ENCODE measurements around the gene DCLK2. TPM values are rescaled to one million over a fixed set of nuclear protein-coding genes. Genes with fewer than 3 reads are reported as not detected.
A peak's percentile ranks its signal among the peaks of the same experiment; 100 is the strongest.

Gene DCLK2
- total RNA-seq, 3 donors from 2014 or later (not counting 1 experiment from before 2014, with no cell fraction given), result 0.31 TPM; not detected in 2

- ATAC-seq (no peak), DNase-seq (no peak)
- Histone ChIP-seq H3K9me3 (ENCODE audit: control insufficient read depth, insufficient read depth, low read length) (no peaks in the 10 kb centered on the region), H3K4me1 (ENCODE audit: control insufficient read depth, insufficient read depth, low read length) (peaks cover 5% of the 10 kb centered on the region), H3K27me3 (ENCODE audit: control insufficient read depth, insufficient read depth, low read length) (no peaks in the 10 kb centered on the region), H3K27ac (ENCODE audit: low read length) (no peak overlapping the region), H3K4me3 (ENCODE audit: low read length) (no peak overlapping the region), H3K36me3 (ENCODE audit: control insufficient read depth, insufficient read depth, low read length) (no peaks in the 10 kb centered on the region)
- Mint-ChIP-seq H3K9me3 (peaks cover 2% of the 10 kb centered on the region in 2 donors), H3K27ac (no peak overlapping the region), H3K4me1 (no peaks in the 10 kb centered on the region), H3K36me3 (no peaks in the 10 kb centered on the region), H3K27me3 (ENCODE audit: low read depth in 2 of 2) (peaks cover 18 to 33% of the 10 kb centered on the region in 2 donors), H3K4me3 (no peak overlapping the region)
- no peak for TF ChIP-seq CTCF (IDR thresholded peaks at IDR 0.05)
- 78% methylated on average over 1 of the region's 2 CpGs for whole genome bisulfite sequencing (ENCODE audit: insufficient coverage)
- intact Hi-C loops (cut with micrococcal nuclease), result no loop called here
Measured at GRCh38 chr4:150074064-150074463, 4.2 kb upstream of the DCLK2 start.

GRCh38 chr4:150078579-150079080 is 385 bp downstream of the DCLK2 start:
- Histone ChIP-seq H3K27me3 (ENCODE audit: control insufficient read depth, insufficient read depth, low read length) (peaks cover 4% of the 10 kb centered on the region), H3K27ac (ENCODE audit: low read length) (no peak overlapping the region), H3K4me3 (ENCODE audit: low read length) (peak overlapping the region; percentile 28), H3K9me3 (ENCODE audit: control insufficient read depth, insufficient read depth, low read length) (no peaks in the 10 kb centered on the region), H3K4me1 (ENCODE audit: control insufficient read depth, insufficient read depth, low read length) (peaks cover 7% of the 10 kb centered on the region), H3K36me3 (ENCODE audit: control insufficient read depth, insufficient read depth, low read length) (no peaks in the 10 kb centered on the region)
- no peak for TF ChIP-seq CTCF (IDR thresholded peaks at IDR 0.05)
- peak in 1 of 3 donors; percentile 21 for ATAC-seq
- intact Hi-C loops (cut with micrococcal nuclease), result no loop called here
- no peak for DNase-seq
- Mint-ChIP-seq H3K27me3 (ENCODE audit: low read depth in 2 of 2) (peaks cover 26 to 49% of the 10 kb centered on the region in 2 donors), H3K36me3 (no peaks in the 10 kb centered on the region), H3K27ac (no peak overlapping the region), H3K4me3 (peak overlapping the region; percentile 52), H3K4me1 (peaks cover 0 to 4% of the 10 kb centered on the region in 2 donors), H3K9me3 (peaks cover 2% of the 10 kb centered on the region in 2 donors)
- under 1% methylated on average over 59 of the region's 59 CpGs for whole genome bisulfite sequencing (ENCODE audit: insufficient coverage)

- ATAC-seq (peak in 1 of 3 donors; percentile 52), DNase-seq (no peak)
- Histone ChIP-seq H3K4me3 (ENCODE audit: low read length) (peak overlapping the region; percentile 28), H3K27me3 (ENCODE audit: control insufficient read depth, insufficient read depth, low read length) (peaks cover 4% of the 10 kb centered on the region), H3K27ac (ENCODE audit: low read length) (no peak overlapping the region), H3K36me3 (ENCODE audit: control insufficient read depth, insufficient read depth, low read length) (no peaks in the 10 kb centered on the region), H3K9me3 (ENCODE audit: control insufficient read depth, insufficient read depth, low read length) (no peaks in the 10 kb centered on the region), H3K4me1 (ENCODE audit: control insufficient read depth, insufficient read depth, low read length) (peaks cover 7% of the 10 kb centered on the region)
- H3K4me1 Mint-ChIP-seq, result peaks cover 0 to 4% of the 10 kb centered on the region in 2 donors
- peaks cover 2% of the 10 kb centered on the region in 2 donors for H3K9me3 Mint-ChIP-seq
- WGBS (ENCODE audit: insufficient coverage), result 2% methylated on average over 47 of the region's 47 CpGs
- peak overlapping the region; percentile 55 for H3K4me3 Mint-ChIP-seq
- H3K27ac Mint-ChIP-seq, result no peak overlapping the region
- intact Hi-C loops (cut with micrococcal nuclease), result no loop called here
- H3K36me3 Mint-ChIP-seq, result no peaks in the 10 kb centered on the region
- no peak for TF ChIP-seq CTCF (IDR thresholded peaks at IDR 0.05)
- H3K27me3 Mint-ChIP-seq (ENCODE audit: low read depth in 2 of 2), result peaks cover 26 to 49% of the 10 kb centered on the region in 2 donors
Measured at GRCh38 chr4:150079081-150079581, 886 bp downstream of the DCLK2 start.

DNA sequence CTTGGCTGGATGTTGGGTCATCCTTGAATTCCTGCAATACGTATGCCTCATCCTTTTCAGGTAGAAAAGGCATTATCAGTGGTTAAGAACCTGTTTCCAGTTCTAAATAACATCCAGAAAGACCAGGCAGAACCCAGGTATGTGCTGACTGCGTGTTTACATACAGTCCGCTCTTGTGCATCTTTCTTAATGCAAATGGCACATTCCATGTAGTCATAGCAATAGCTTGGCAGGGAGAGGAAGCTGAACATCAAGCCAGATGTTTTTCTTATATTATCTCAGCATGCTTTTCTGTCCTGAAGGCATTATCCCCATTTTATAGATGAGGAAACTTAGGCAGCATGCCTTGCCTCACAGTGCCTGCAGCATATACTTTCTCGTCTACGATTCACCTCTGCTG is 2.1 kb downstream of the DCLK2 start:
- Mint-ChIP-seq H3K27ac (no peak overlapping the region), H3K4me3 (no peak overlapping the region), H3K36me3 (no peaks in the 10 kb centered on the region), H3K9me3 (peaks cover 0 to 2% of the 10 kb centered on the region in 2 donors), H3K4me1 (peaks cover 0 to 4% of the 10 kb centered on the region in 2 donors), H3K27me3 (ENCODE audit: low read depth in 2 of 2) (peaks cover 23 to 42% of the 10 kb centered on the region in 2 donors)
- ATAC-seq (no peak), DNase-seq (no peak)
- intact Hi-C loops (cut with micrococcal nuclease), result no loop called here
- H3K27ac ChIP-seq (ENCODE audit: low read length), result no peak overlapping the region
- TF ChIP-seq CTCF (IDR thresholded peaks at IDR 0.05), result no peak
- no peaks in the 10 kb centered on the region for H3K9me3 ChIP-seq (ENCODE audit: control insufficient read depth, insufficient read depth, low read length)
- WGBS (ENCODE audit: insufficient coverage), result 95% methylated on average over 5 of the region's 5 CpGs
- peaks cover 4% of the 10 kb centered on the region for H3K27me3 ChIP-seq (ENCODE audit: control insufficient read depth, insufficient read depth, low read length)
- no peak overlapping the region for H3K4me3 ChIP-seq (ENCODE audit: low read length)
- H3K4me1 ChIP-seq (ENCODE audit: control insufficient read depth, insufficient read depth, low read length), result peaks cover 7% of the 10 kb centered on the region
- H3K36me3 ChIP-seq (ENCODE audit: control insufficient read depth, insufficient read depth, low read length), result no peaks in the 10 kb centered on the region
